IMR-90 (cell line): ENCODE data around the gene MAZ. TPM values are rescaled to one million over a fixed set of nuclear protein-coding genes. Genes with fewer than 3 reads are reported as not detected.

Experiments
- ATAC-seq: fragments of 200-7000 bp; cut with Tn5 transposase; 2 replicates; pipeline ENCODE4 v1.9.1; 2020; ENCODE audit warnings: low read depth, mild to moderate bottlenecking, moderate library complexity
- BruUV-seq: library from RNA; stranded (reverse); fragments of 400-500 nt; replicated peaks from 2 replicates; lab custom pipeline; 2021; lab: Mats Ljungman, UMichigan
- CTCF ChIA-PET: fragments of 300-600 bp; formaldehyde crosslinking; extraction: SDS; loops from one replicate; lab custom pipeline; 2021; ENCODE audit warnings: antibody characterized with exemption; lab: Yijun Ruan, JAX
- POLR2A ChIA-PET: fragments of 300-600 bp; sonication (Branson Sonifier 250); formaldehyde crosslinking; loops from one replicate; lab custom pipeline; 2022; ENCODE audit warnings: antibody characterized with exemption; ENCODE audit not compliant: unreplicated experiment; lab: Charles Lee
- DNase-seq: peaks from one replicate; pipeline ENCODE4 v3.0.0; 2013
- H2AFZ ChIP-seq: replicated peaks from 2 replicates; pipeline ENCODE3; 2013; ENCODE audit warnings: low read length, mild to moderate bottlenecking; ENCODE audit not compliant: poor library complexity
- H2AK5ac ChIP-seq: 2 replicates; pipeline ENCODE4 v1.6.1; 2013; ENCODE audit warnings: low read depth, low read length, inconsistent platforms
- H2AK9ac ChIP-seq: replicated peaks from 2 replicates; pipeline ENCODE3; 2013; ENCODE audit warnings: mild to moderate bottlenecking, low read depth, low read length, moderate library complexity; ENCODE audit not compliant: poor library complexity
- H2BK120ac ChIP-seq: 2 replicates; pipeline ENCODE4 v1.6.1; 2013; ENCODE audit warnings: low read depth, low read length, inconsistent platforms
- H2BK15ac ChIP-seq: 3 replicates; pipeline ENCODE4 v1.6.1; 2013; ENCODE audit warnings: low read depth, low read length, inconsistent platforms
- H2BK20ac ChIP-seq: 2 replicates; pipeline ENCODE4 v1.6.1; 2013; ENCODE audit warnings: low read depth, mild to moderate bottlenecking, inconsistent platforms, low read length, moderate library complexity
- H2BK5ac ChIP-seq: 2 replicates; pipeline ENCODE4 v1.6.1; 2013; ENCODE audit warnings: mild to moderate bottlenecking, low read depth, low read length, inconsistent platforms; ENCODE audit not compliant: poor library complexity, severe bottlenecking
- H3K14ac ChIP-seq: replicated peaks from 2 replicates; pipeline ENCODE4 v1.6.1; 2013; ENCODE audit warnings: low read depth, low read length, inconsistent platforms
- H3K18ac ChIP-seq: 2 replicates; pipeline ENCODE4 v1.6.1; 2013; ENCODE audit warnings: low read depth, low read length, control low read depth
- H3K23ac ChIP-seq: 2 replicates; pipeline ENCODE4 v1.6.1; 2013; ENCODE audit warnings: low read depth, low read length, inconsistent platforms
- H3K27ac ChIP-seq: 2 replicates; pipeline ENCODE4 v1.5.1; 2013; ENCODE audit warnings: mild to moderate bottlenecking, control low read depth, low read length; ENCODE audit not compliant: insufficient read depth
- H3K27me3 ChIP-seq: 2 replicates; pipeline ENCODE4 v1.6.1; 2013; ENCODE audit warnings: low read length; ENCODE audit not compliant: control insufficient read depth, insufficient read depth
- H3K36me3 ChIP-seq: 2 replicates; pipeline ENCODE4 v1.6.1; 2013; ENCODE audit warnings: low read length, mixed read lengths; ENCODE audit not compliant: control insufficient read depth, insufficient read depth
- H3K4ac ChIP-seq: 2 replicates; pipeline ENCODE4 v1.6.1; 2013; ENCODE audit warnings: low read depth, low read length, inconsistent platforms
- H3K4me1 ChIP-seq: 2 replicates; pipeline ENCODE4 v1.6.1; 2013; ENCODE audit warnings: low read length, mixed read lengths; ENCODE audit not compliant: control insufficient read depth, insufficient read depth
- H3K4me2 ChIP-seq: 2 replicates; pipeline ENCODE4 v1.6.1; 2013; ENCODE audit warnings: low read depth, mild to moderate bottlenecking, control low read depth, low read length, moderate library complexity
- H3K4me3 ChIP-seq: 2 replicates; pipeline ENCODE4 v1.5.1; 2013; ENCODE audit warnings: low read depth, mild to moderate bottlenecking, control low read depth, low read length, moderate library complexity; ENCODE audit not compliant: insufficient read depth
- H3K56ac ChIP-seq: 2 replicates; pipeline ENCODE4 v1.6.1; 2013; ENCODE audit warnings: low read length, inconsistent platforms; ENCODE audit not compliant: insufficient read depth; ENCODE audit errors: extremely low read depth
- H3K79me1 ChIP-seq, 2 experiments: 2 replicates each; pipeline ENCODE4 v1.6.1; 2013; ENCODE audit warnings: low read length in 2 of 2, inconsistent platforms in 1 of 2, low read depth in 1 of 2
- H3K9ac ChIP-seq: 2 replicates; pipeline ENCODE4 v1.6.1; 2013; ENCODE audit warnings: low read depth, low read length, control low read depth
- H3K9me1 ChIP-seq: 2 replicates; pipeline ENCODE4 v1.6.1; 2013; ENCODE audit warnings: low read length, inconsistent platforms; ENCODE audit not compliant: insufficient read depth
- H3K9me3 ChIP-seq: 2 replicates; pipeline ENCODE4 v1.6.1; 2013; ENCODE audit warnings: low read length; ENCODE audit not compliant: control insufficient read depth, insufficient read depth
- H4K20me1 ChIP-seq: 2 replicates; pipeline ENCODE4 v1.6.1; 2013; ENCODE audit warnings: low read length, inconsistent platforms; ENCODE audit not compliant: insufficient read depth
- H4K5ac ChIP-seq: 2 replicates; pipeline ENCODE4 v1.6.1; 2013; ENCODE audit warnings: mild to moderate bottlenecking, low read depth, low read length, control low read depth
- H4K8ac ChIP-seq, 2 experiments: 2 replicates each; pipeline ENCODE4 v1.6.1; 2013; ENCODE audit warnings: low read depth in 2 of 2, low read length in 2 of 2, control low read depth in 1 of 2, inconsistent platforms in 1 of 2
- H4K91ac ChIP-seq: 2 replicates; pipeline ENCODE4 v1.6.1; 2013; ENCODE audit warnings: low read depth, low read length, inconsistent platforms; ENCODE audit not compliant: insufficient read depth
- MXI1 ChIP-seq: IDR thresholded peaks from 2 replicates; pipeline ENCODE4 v1.6.1; 2012; ENCODE audit warnings: low read depth, mild to moderate bottlenecking, low read length, moderate library complexity, borderline replicate concordance
- RFX5 ChIP-seq: IDR thresholded peaks from 2 replicates; pipeline ENCODE4 v1.8.0; 2012; ENCODE audit warnings: low read depth, mild to moderate bottlenecking, low read length, moderate library complexity
- WGBS, 2 experiments: methylation state at CpG; one replicate each; pipeline versions ENCODE4 v1.1.5 to v1.1.7; 2013; ENCODE audit warnings: missing lambda C conversion rate in 2 of 2; ENCODE audit not compliant: insufficient read length in 1 of 2; ENCODE audit errors: extremely low coverage in 2 of 2; 5-methylcytosine and 5-hydroxymethylcytosine counted together
- dilution Hi-C: fragments of 300-500 bp; cut with HindIII; formaldehyde crosslinking; loops from one replicate; pipeline ENCODE4 v1.14.3; 2018; ENCODE audit warnings: low sequenced_read_pairs; ENCODE audit not compliant: unreplicated experiment
- in situ Hi-C: fragments of 300-500 bp; cut with MboI; formaldehyde crosslinking; loops from 3 replicates; pipeline ENCODE4 v1.14.3; 2019; ENCODE audit warnings: low sequenced_read_pairs, inconsistent platforms, mixed read lengths
- intact Hi-C: fragments of 100-400 bp; cut with micrococcal nuclease; formaldehyde crosslinking; loops from 2 replicates; pipeline ENCODE4 v1.10.0; 2022
- polyA plus RNA-seq, 3 experiments: library from polyadenylated mRNA; depleted of rRNA; stranded (reverse); fragments of >200 nt; gene quantifications; 2 replicates each; pipeline ENCODE4 v1.2.3, GENCODE V29; 2012; ENCODE audit warnings: low replicate concordance in 1 of 3
- total RNA-seq: library from RNA; depleted of rRNA; stranded (reverse); fragments of >200 nt; gene quantifications from 2 replicates; pipeline ENCODE4 v1.2.3, GENCODE V29; 2012

The MAZ gene
- total and polyA plus RNA-seq, 2 of the 4 experiments (the other 2 are of a cell fraction) = 113 to 138 TPM

GRCh38 chr16:29820271-29820701 lies 14.0 kb downstream of the MAZ start, which contains the start of gene MVP:
Gene MVP, plus strand, starts transcription at chr16:29820462. Its CDS starts 10,088 bp downstream, at chr16:29830550.
- Histone ChIP-seq H3K79me1 (peaks cover 18 to 59% of the 10 kb centered on the region in 2 experiments; a peak in 3 of 4 replicates), H3K4me1 (peaks cover 22% of the 10 kb centered on the region), H3K27me3 (no peaks in the 10 kb centered on the region), H2BK5ac (peak within 1 kb of the TSS; percentile 86), H3K4me3 (peak within 1 kb of the TSS; percentile 85), H3K4me2 (peak within 1 kb of the TSS; percentile 90), H2BK120ac (peak within 1 kb of the TSS; percentile 76), H4K8ac (peak within 1 kb of the TSS; percentile 68 to 95; a peak in 3 of 4 replicates), H3K9ac (peak within 1 kb of the TSS; percentile 88), H3K56ac (peak within 1 kb of the TSS; percentile 94), H4K91ac (peak within 1 kb of the TSS; percentile 92), H4K20me1 (peaks cover 10% of the 10 kb centered on the region), H3K36me3 (peaks cover 6% of the 10 kb centered on the region), H3K14ac (peak within 1 kb of the TSS; percentile 99), H2AK9ac (peak within 1 kb of the TSS; percentile 100), H3K9me3 (no peaks in the 10 kb centered on the region), H4K5ac (peak within 1 kb of the TSS; percentile 88), H3K27ac (peak within 1 kb of the TSS; percentile 88), H3K18ac (peak within 1 kb of the TSS; percentile 66), H3K23ac (peak within 1 kb of the TSS; percentile 94; the same call in 1 of the 2 replicates), H3K4ac (peak within 1 kb of the TSS; percentile 93), H2BK20ac (0 out of 2 replicates have a peak within 1 kb of the TSS, but pooled peaks have one; percentile 16), H2BK15ac (peak within 1 kb of the TSS; percentile 77; the same call in 2 of the 3 replicates), H2AK5ac (peak within 1 kb of the TSS; percentile 97), H2AFZ (peak within 1 kb of the TSS; percentile 80), H3K9me1 (peaks cover 12% of the 10 kb centered on the region)
- in situ Hi-C loops = no loop called here
- intact Hi-C loops = loop anchor here (5.0 kb wide), 1 partner anchor 42 kb away; the partner anchor contains the start of gene CDIPT
- BruUV-seq = no TSS peak
- POLR2A ChIA-PET = no interaction called here
- WGBS, 2 experiments = 0% methylated on average over 1 of the region's 4 CpGs; no CpG with 5 or more reads in 1 of the 2 experiments
- dilution Hi-C loops = no loop called here
- CTCF ChIA-PET = interaction anchor here (1.8 kb wide), 1 partner anchor 28 kb away, joined by 6 read pairs; no protein-coding TSS in a partner anchor
- DNase-seq (peak; percentile 57), ATAC-seq (peak; percentile 36)
- peak; percentile 52; the same call in 1 of the 2 replicates for TF ChIP-seq MXI1
- no peak for TF ChIP-seq RFX5
